MM.1S (cell line): Measurements from ENCODE around the gene LSAMP.

Experiments
- CTCF ChIP-seq: fragments of 300-600 bp; sonication (generic); IDR thresholded peaks from 2 replicates; pipeline ENCODE4 v1.5.1; 2016; ENCODE audit warnings: antibody characterized with exemption, low read length, mixed read lengths
- EZH2 ChIP-seq: fragments of 300-600 bp; sonication (generic); optimal IDR thresholded peaks from 2 replicates; pipeline ENCODE3; 2017; ENCODE audit warnings: low read depth, mild to moderate bottlenecking, antibody characterized with exemption, low read length, mixed read lengths

GRCh38 chr3:116340680-116341216 is 104.5 kb downstream of the LSAMP start:
- TF ChIP-seq CTCF (no peak), EZH2 (no peak)
